T-helper 17 cell (primary cell): Measurements from ENCODE around the gene PNMA8C. TPM values are rescaled to one million over a fixed set of nuclear protein-coding genes. Genes with fewer than 3 reads are reported as not detected.

Experiments used
- ATAC-seq: fragments of 150-1000 bp; cut with Tn5 transposase; 2 replicates; pipeline ENCODE4 v1.10.0; 2021; ENCODE audit warnings: mild to moderate bottlenecking, moderate library complexity
- DNase-seq, 3 donors: peaks; one replicate each; pipeline versions ENCODE4 v3.0.0 to v3.0.0-alpha.2; 2020 to 2021
- H3K9me3 ChIP-seq: one replicate; pipeline ENCODE4 v1.7.0; 2013; ENCODE audit warnings: low read length, mild to moderate bottlenecking; ENCODE audit not compliant: control insufficient read depth, poor library complexity, severe bottlenecking
- H3K27ac Mint-ChIP-seq: one replicate; pipeline ENCODE4 v1.8.0; 2022; ENCODE audit warnings: mild to moderate bottlenecking, moderate library complexity, mixed read lengths
- H3K27me3 Mint-ChIP-seq: one replicate; pipeline ENCODE4 v1.8.0; 2022; ENCODE audit warnings: mixed read lengths
- H3K36me3 Mint-ChIP-seq: one replicate; pipeline ENCODE4 v1.8.0; 2022; ENCODE audit warnings: low read depth, mixed read lengths
- H3K4me1 Mint-ChIP-seq: one replicate; pipeline ENCODE4 v1.8.0; 2022; ENCODE audit warnings: mild to moderate bottlenecking, mixed read lengths
- H3K4me3 Mint-ChIP-seq: one replicate; pipeline ENCODE4 v1.8.0; 2022; ENCODE audit warnings: mild to moderate bottlenecking, moderate library complexity, mixed read lengths
- total RNA-seq, 4 donors: library from RNA in 2 of 4; stranded (reverse) in 2 of 4; gene quantifications; one replicate each; pipeline ENCODE4 v1.2.3 and lab custom pipeline; 2022 to 2026

Gene PNMA8C
- total RNA-seq (under 1 TPM; 0.10 to 0.12 TPM), total RNA-seq (lab: John Stamatoyannopoulos, UW) (0 to 0.15 reads per million in 2 donors)

- H3K27me3 Mint-ChIP-seq: peaks cover 76% of the 10 kb centered on the region
- DNase-seq (no peak), ATAC-seq (peak; percentile 73)
- peak within 1 kb of the TSS; percentile 80 for H3K4me3 Mint-ChIP-seq
- peaks cover 27% of the 10 kb centered on the region for H3K4me1 Mint-ChIP-seq
- peaks cover 5% of the 10 kb centered on the region for H3K36me3 Mint-ChIP-seq
- no peaks in the 10 kb centered on the region for H3K9me3 ChIP-seq
- peak within 1 kb of the TSS; percentile 86 for H3K27ac Mint-ChIP-seq
These were observed at the start of gene PNMA8C for GRCh38 chr19:46428239-46429135. Gene PNMA8C (minus strand): TSS chr19:46428936. CDS start chr19:46428359, 577 bp downstream.

GRCh38 chr19:46475986-46476385, 47.2 kb upstream of the PNMA8C start:
- H3K36me3 Mint-ChIP-seq: peaks cover 3% of the 10 kb centered on the region
- H3K27ac Mint-ChIP-seq: no peak overlapping the region
- ATAC-seq: no peak
- H3K4me1 Mint-ChIP-seq: peaks cover 4% of the 10 kb centered on the region
- peaks cover 44% of the 10 kb centered on the region for H3K27me3 Mint-ChIP-seq
- no peaks in the 10 kb centered on the region for H3K9me3 ChIP-seq
- no peak for DNase-seq
- no peak overlapping the region for H3K4me3 Mint-ChIP-seq

- H3K4me3 Mint-ChIP-seq: no peak overlapping the region
- no peaks in the 10 kb centered on the region for H3K9me3 ChIP-seq
- DNase-seq: no peak
- H3K4me1 Mint-ChIP-seq: peaks cover 6% of the 10 kb centered on the region
- peaks cover 52% of the 10 kb centered on the region for H3K27me3 Mint-ChIP-seq
- no peak overlapping the region for H3K27ac Mint-ChIP-seq
- ATAC-seq: no peak
- peaks cover 5% of the 10 kb centered on the region for H3K36me3 Mint-ChIP-seq
These were observed 45.5 kb upstream of the PNMA8C start for GRCh38 chr19:46474211-46474610.

- H3K36me3 Mint-ChIP-seq: peaks cover 5% of the 10 kb centered on the region
These were observed 43.9 kb upstream of the PNMA8C start for GRCh38 chr19:46472592-46472991.

GRCh38 chr19:46471811-46472543, 43.2 kb upstream of the PNMA8C start:
- Mint-ChIP-seq H3K36me3 (peaks cover 5% of the 10 kb centered on the region), H3K4me3 (no peak overlapping the region), H3K27me3 (peaks cover 55% of the 10 kb centered on the region), H3K27ac (no peak overlapping the region), H3K4me1 (peaks cover 4% of the 10 kb centered on the region)
- no peaks in the 10 kb centered on the region for H3K9me3 ChIP-seq
- ATAC-seq (no peak), DNase-seq (no peak)

More at GRCh38 chr19:46472592-46472991, 43.9 kb upstream of the PNMA8C start:
- H3K9me3 ChIP-seq: no peaks in the 10 kb centered on the region
- no peak for DNase-seq
- no peak overlapping the region for H3K4me3 Mint-ChIP-seq
- no peak overlapping the region for H3K27ac Mint-ChIP-seq
- peaks cover 53% of the 10 kb centered on the region for H3K27me3 Mint-ChIP-seq
- no peak for ATAC-seq
- H3K4me1 Mint-ChIP-seq: peaks cover 2% of the 10 kb centered on the region

- peaks cover 9% of the 10 kb centered on the region for H3K4me1 Mint-ChIP-seq
- no peaks in the 10 kb centered on the region for H3K9me3 ChIP-seq
- ATAC-seq: no peak
- DNase-seq: no peak
- H3K36me3 Mint-ChIP-seq: peaks cover 5% of the 10 kb centered on the region
- no peak within 1 kb of the TSS for H3K27ac Mint-ChIP-seq
- H3K27me3 Mint-ChIP-seq: peaks cover 62% of the 10 kb centered on the region
- H3K4me3 Mint-ChIP-seq: no peak within 1 kb of the TSS
These were observed 42.5 kb upstream of the PNMA8C start, which contains the start of gene PNMA8A for GRCh38 chr19:46471116-46471733. Gene PNMA8A (minus strand): TSS chr19:46471563. CDS start chr19:46471035, 528 bp downstream.

- Mint-ChIP-seq H3K27ac (no peak overlapping the region), H3K4me1 (peaks cover 9% of the 10 kb centered on the region)
These were observed 41.6 kb upstream of the PNMA8C start for GRCh38 chr19:46470376-46470775.

GRCh38 chr19:46469541-46470185, 40.9 kb upstream of the PNMA8C start:
- ATAC-seq (no peak), DNase-seq (no peak)
- Mint-ChIP-seq H3K27me3 (peaks cover 72% of the 10 kb centered on the region), H3K4me3 (no peak overlapping the region), H3K4me1 (peaks cover 9% of the 10 kb centered on the region), H3K36me3 (peaks cover 7% of the 10 kb centered on the region), H3K27ac (no peak overlapping the region)
- no peaks in the 10 kb centered on the region for H3K9me3 ChIP-seq

More at GRCh38 chr19:46470376-46470775, 41.6 kb upstream of the PNMA8C start:
- DNase-seq: no peak
- Mint-ChIP-seq H3K27me3 (peaks cover 65% of the 10 kb centered on the region), H3K4me3 (no peak overlapping the region), H3K36me3 (peaks cover 5% of the 10 kb centered on the region)
- H3K9me3 ChIP-seq: no peaks in the 10 kb centered on the region
- no peak for ATAC-seq

- peak overlapping the region; percentile 19 for H3K4me3 Mint-ChIP-seq
- H3K36me3 Mint-ChIP-seq: peaks cover 4% of the 10 kb centered on the region
- ATAC-seq (no peak), DNase-seq (no peak)
- H3K27me3 Mint-ChIP-seq: peaks cover 54% of the 10 kb centered on the region
- no peak overlapping the region for H3K27ac Mint-ChIP-seq
- no peaks in the 10 kb centered on the region for H3K9me3 ChIP-seq
- peaks cover 9% of the 10 kb centered on the region for H3K4me1 Mint-ChIP-seq
These were observed 37.9 kb upstream of the PNMA8C start for GRCh38 chr19:46466536-46467196.

- Mint-ChIP-seq H3K27me3 (peaks cover 41% of the 10 kb centered on the region), H3K36me3 (peaks cover 3% of the 10 kb centered on the region), H3K4me1 (peaks cover 7% of the 10 kb centered on the region)
These were observed 34.8 kb upstream of the PNMA8C start for GRCh38 chr19:46463516-46463915.

GRCh38 chr19:46461537-46461936, 32.8 kb upstream of the PNMA8C start:
- ATAC-seq (no peak), DNase-seq (no peak)
- Mint-ChIP-seq H3K36me3 (peaks cover 3% of the 10 kb centered on the region), H3K27ac (no peak overlapping the region), H3K4me3 (no peak overlapping the region), H3K27me3 (peaks cover 39% of the 10 kb centered on the region), H3K4me1 (peaks cover 2% of the 10 kb centered on the region)
- H3K9me3 ChIP-seq: no peaks in the 10 kb centered on the region

More at GRCh38 chr19:46463516-46463915, 34.8 kb upstream of the PNMA8C start:
- ATAC-seq: no peak
- H3K9me3 ChIP-seq: no peaks in the 10 kb centered on the region
- no peak overlapping the region for H3K27ac Mint-ChIP-seq
- H3K4me3 Mint-ChIP-seq: no peak overlapping the region
- no peak for DNase-seq

- H3K4me3 Mint-ChIP-seq: no peak overlapping the region
These were observed 32.2 kb upstream of the PNMA8C start for GRCh38 chr19:46460981-46461380.

More at GRCh38 chr19:46460981-46461380, 32.2 kb upstream of the PNMA8C start:
- Mint-ChIP-seq H3K27ac (no peak overlapping the region), H3K27me3 (peaks cover 42% of the 10 kb centered on the region), H3K36me3 (peaks cover 3% of the 10 kb centered on the region), H3K4me1 (no peaks in the 10 kb centered on the region)
- ATAC-seq (no peak), DNase-seq (no peak)
- no peaks in the 10 kb centered on the region for H3K9me3 ChIP-seq
